Midbrain (tissue), 1 donor: Measurements from ENCODE around the gene TMEM219.
"Not testable (repeated sequence)": the region's sequence is repeated elsewhere in the genome, so short reads cannot be mapped to it uniquely, and the experiment has no call there.

Source experiments
- DNase-seq: peaks from one replicate; lab custom pipeline; 2025; lab: John Stamatoyannopoulos, UW

Gene TMEM219

DNA sequence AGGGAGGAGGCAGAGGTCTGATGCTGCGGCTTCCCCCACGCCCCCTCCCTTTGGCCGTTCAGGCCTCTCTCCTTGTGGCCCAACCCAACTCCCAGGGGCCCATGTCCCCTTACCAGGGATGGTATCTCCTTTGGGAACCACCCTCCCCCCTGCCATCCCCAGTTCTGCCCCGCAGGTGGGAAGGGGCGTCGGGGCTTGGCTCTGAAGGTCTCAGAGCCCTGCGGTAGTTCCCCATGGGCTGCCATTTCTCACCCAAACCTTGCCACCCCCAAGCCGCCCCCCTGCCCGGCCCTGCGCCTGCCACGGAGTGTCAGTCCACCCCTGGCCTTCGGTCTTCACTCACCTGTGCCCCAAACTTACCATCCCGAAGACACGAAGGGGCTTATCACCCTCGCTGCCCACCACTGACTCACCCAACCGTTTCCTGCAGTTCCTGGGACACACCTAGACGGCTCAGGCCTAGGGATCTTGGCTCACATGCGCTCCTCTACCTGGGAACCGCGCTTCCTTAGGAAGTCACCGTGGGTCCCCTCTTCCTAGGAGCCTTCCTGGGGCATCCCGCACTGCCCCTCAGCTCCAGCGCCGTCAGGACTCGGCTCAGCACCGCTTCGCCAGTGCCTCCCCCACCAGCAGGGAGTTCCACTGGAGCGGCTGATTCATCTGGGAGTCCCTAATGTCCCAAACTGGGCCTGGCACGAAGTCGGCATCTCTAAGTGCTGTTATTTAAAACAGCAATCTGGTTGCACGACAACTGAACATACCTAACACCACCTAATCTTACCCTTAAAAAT, 50.0 kb downstream of the TMEM219 start:
- DNase-seq = no peak

DNA sequence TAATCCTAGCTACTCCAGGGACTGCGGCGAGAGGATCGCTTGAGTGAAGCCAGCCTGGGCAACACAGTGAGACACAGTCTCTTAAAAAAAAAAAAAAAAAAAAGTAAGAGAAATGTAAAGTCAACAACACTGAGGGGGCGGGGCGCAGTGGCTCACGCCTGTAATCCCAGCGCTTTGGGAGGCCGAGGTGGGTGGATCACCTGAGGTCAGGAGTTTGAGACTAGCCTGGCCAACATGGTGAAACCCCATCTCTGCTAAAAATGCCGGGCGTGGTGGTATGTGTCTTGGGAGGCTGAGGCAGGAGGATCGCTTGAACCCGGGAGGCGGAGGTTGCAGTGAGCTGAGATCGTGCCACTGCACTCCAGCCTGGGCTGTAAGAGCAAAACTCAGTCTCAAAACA, 50.7 kb downstream of the TMEM219 start:
- not testable (repeated sequence) for DNase-seq

DNA sequence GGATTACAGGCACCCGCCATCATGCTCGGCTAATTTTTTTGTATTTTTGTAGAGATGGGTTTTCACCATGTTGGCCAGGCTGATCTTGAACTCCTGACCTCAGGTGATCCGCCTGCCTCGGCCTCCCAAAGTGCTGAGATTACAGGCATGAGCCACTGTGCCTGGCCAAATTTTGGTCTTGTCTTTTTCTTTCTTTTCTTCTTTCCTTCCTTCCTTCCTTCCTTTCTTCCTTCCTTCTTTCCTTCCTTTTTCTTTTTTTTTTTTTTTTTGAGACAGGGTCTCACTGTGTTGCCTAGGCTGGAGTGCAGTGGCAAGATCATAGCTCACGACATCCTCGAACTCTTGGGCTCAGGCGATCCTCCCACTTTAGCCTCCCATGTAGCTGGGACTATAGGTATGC, 53.6 kb downstream of the TMEM219 start:
- DNase-seq = not testable (repeated sequence)

DNA sequence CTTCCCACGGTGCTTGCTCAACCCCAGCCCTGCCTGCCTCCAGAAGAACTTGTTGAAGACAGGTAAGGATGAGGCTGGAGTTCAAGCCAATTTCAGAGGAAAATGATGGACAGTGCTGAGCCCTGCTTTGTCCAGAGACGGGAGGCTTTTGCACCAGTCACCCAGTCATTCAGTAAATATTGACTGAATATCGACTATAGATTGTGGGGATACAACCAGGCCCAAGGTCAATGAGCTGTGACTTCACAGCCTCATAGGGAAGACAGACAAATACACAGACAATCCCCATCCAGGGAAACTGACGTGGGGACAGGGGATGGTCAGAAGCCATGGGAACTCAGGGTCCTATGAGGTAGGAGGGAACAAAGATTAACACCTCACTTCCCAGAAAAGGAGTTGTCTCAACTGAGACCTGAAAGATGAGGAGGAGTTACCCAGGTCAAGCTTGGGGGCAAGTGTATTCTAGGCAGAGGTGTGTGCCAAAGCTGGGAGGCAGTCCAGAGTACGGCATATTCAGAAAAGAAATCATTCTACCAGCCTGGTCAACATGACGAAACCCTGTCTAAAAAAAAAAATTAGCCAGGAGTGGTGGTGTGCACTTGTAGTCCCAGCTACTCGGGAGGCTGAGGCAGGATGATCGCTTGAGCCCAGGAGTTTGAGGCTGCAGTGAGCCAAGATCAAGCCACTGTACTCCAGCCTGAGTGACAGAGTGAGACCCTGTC, 54.8 kb downstream of the TMEM219 start:
- DNase-seq = no peak

DNA sequence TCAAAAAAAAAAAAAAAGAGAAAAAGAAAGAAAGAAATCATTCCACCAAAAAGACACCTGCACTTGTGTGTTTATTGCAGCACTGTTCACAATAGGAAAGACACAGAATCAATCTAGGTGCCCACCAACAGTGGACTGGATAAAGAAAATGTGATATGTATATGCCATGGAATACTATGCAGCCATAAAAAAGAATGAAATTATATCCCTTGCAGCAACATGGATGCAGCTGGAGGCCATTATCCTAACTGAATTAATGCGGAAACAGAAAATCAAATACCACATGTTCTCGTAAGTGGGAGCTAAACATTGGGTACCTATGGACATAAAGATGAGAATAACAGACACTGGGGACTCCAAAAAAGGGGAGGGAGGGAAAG, 55.4 kb downstream of the TMEM219 start:
- no peak for DNase-seq

DNA sequence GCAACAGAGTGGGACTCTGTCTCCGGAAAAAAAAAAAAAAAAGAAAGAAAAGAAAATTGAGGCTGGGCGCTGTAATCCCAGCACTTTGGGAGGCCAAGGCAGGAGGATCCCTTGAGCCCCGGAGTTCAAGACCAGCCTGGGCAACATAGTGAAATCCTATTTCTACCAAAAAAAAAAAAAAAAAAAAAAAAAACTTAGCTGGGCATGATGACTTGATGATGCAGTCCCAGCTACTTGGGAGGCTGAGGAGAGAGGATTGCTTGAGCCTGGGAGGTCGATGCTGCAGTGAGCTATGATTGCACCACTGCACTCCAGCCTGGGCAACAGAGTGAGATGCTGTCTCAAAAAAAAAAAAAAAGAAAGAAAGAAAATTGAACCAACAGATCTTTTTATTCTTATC, 56.1 kb downstream of the TMEM219 start:
- DNase-seq = not testable (repeated sequence)

DNA sequence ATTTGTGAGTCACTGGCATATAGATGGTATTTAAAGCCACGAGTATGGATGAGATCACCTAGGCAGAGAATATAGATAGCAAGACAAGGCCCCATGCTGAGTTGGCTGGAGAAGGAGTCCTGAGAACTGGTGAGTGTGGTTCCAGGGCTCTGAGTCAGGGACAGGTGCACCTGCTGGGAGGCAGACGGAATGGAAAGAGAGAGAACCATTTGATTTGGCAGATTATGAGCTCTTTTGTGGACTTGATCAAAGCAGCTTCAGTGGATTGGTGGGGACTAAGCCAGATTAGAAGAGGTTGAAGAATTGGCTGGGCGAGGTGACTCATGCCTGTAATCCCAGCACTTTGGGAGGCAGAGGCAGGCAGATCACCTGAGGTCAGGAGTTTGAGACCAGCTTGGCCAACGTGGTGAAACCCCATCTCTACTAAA, 56.9 kb downstream of the TMEM219 start:
- no peak for DNase-seq
